HG02970 (cell line): ENCODE measurements around the gene SOX30.

Experiments
- ATAC-seq: cut with Tn5 transposase; IDR thresholded peaks from one replicate; pipeline ENCODE4 v1.9.1; 2021; ENCODE audit warnings: mild to moderate bottlenecking, moderate library complexity, moderate number of reproducible peaks; ENCODE audit not compliant: unreplicated experiment, low FRiP score

The SOX30 gene

DNA sequence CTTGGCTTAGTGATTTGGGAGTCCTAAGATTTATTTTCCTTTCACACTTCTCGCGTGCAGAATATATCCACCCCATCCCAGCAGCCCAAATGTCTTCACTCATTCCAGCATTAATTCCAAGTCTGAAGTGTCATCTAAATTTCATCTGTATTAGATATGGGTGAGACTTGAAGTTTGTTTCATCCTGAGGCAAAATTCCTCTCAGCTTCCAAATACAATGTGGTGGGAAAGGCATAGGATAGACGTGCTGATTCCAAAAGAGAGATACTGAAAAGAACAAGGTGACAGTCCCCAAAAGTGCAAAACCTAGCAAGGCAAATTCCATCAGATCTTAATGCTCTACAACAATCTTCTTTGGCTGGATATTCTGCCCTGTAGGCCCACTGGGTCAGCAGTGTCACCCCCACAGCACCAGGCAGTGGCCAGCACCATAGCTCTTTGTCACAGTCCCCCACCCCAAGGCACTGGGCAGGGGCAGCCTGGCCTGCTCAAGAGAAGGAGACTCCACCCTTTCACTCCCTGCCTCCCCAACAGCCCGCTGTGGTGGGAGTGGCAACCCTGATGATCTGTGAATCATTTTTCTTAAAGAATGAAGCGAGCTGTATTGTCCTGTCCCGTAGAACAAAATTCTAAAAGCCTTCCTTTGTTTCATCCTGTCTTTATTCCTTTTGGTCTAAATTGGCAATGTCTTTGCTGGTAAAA lies 74.0 kb downstream of the SOX30 start:
- ATAC-seq, result no peak

- no peak for ATAC-seq
Measured at GRCh38 chr5:157576678-157577077, 75.6 kb downstream of the SOX30 start.
